LNCaP clone FGC (cell line): Measurements from ENCODE around the gene SUV39H1.
"Not testable (repeated sequence)": the region's sequence is repeated elsewhere in the genome, so short reads cannot be mapped to it uniquely, and the experiment has no call there.

Source experiments
- DNase-seq: peaks from one replicate; pipeline ENCODE4 v3.0.0-alpha.2; 2011; ENCODE audit warnings: low read depth
- H3K4me3 ChIP-seq: 2 replicates; pipeline ENCODE4 v1.5.1; 2011; ENCODE audit warnings: mild to moderate bottlenecking, low read depth, low read length, control low read depth
- TF ChIP-seq, protein P1 (sequence below): IDR thresholded peaks from 2 replicates; pipeline ENCODE4 v1.5.1; 2012; ENCODE audit warnings: mild to moderate bottlenecking; ENCODE audit not compliant: control insufficient read depth, insufficient read depth; ENCODE audit errors: extremely low read depth

Gene SUV39H1

GRCh38 chrX:48665991-48666390 lies 30.5 kb upstream of the SUV39H1 start:
- TF ChIP-seq, protein P1, sequence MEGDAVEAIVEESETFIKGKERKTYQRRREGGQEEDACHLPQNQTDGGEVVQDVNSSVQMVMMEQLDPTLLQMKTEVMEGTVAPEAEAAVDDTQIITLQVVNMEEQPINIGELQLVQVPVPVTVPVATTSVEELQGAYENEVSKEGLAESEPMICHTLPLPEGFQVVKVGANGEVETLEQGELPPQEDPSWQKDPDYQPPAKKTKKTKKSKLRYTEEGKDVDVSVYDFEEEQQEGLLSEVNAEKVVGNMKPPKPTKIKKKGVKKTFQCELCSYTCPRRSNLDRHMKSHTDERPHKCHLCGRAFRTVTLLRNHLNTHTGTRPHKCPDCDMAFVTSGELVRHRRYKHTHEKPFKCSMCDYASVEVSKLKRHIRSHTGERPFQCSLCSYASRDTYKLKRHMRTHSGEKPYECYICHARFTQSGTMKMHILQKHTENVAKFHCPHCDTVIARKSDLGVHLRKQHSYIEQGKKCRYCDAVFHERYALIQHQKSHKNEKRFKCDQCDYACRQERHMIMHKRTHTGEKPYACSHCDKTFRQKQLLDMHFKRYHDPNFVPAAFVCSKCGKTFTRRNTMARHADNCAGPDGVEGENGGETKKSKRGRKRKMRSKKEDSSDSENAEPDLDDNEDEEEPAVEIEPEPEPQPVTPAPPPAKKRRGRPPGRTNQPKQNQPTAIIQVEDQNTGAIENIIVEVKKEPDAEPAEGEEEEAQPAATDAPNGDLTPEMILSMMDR: no peak
- DNase-seq: no peak

DNA sequence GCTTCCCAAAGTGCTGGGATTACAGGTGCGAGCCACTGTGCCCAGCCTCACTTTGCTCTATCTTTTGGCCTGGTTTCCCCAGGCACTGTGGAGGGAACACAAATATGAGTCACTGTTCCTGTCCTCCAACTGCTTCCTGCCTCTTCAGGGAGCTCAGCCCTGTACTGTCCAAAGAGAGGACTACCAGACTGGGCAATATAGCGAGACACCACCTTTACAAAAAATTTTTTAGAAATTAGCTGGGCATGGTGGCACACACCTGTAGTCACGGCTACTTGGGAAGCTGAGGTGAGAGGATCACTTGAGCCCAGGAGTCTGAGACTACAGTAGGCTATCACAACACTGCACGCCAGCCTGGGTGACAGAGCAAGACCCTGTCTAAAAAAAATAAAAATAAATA lies 29.9 kb upstream of the SUV39H1 start:
- H3K4me3 ChIP-seq: no peak overlapping the region
- no peak for DNase-seq
- TF ChIP-seq, protein P1: no peak

More at GRCh38 chrX:48665991-48666390, 30.5 kb upstream of the SUV39H1 start:
- H3K4me3 ChIP-seq: no peak overlapping the region

- no peak overlapping the region for H3K4me3 ChIP-seq
- TF ChIP-seq, protein P1: no peak
- no peak for DNase-seq
These were observed 29.0 kb upstream of the SUV39H1 start for GRCh38 chrX:48667509-48667908.

GRCh38 chrX:48668187-48668586 lies 28.3 kb upstream of the SUV39H1 start:
- H3K4me3 ChIP-seq, DNase-seq: not testable (repeated sequence)

DNA sequence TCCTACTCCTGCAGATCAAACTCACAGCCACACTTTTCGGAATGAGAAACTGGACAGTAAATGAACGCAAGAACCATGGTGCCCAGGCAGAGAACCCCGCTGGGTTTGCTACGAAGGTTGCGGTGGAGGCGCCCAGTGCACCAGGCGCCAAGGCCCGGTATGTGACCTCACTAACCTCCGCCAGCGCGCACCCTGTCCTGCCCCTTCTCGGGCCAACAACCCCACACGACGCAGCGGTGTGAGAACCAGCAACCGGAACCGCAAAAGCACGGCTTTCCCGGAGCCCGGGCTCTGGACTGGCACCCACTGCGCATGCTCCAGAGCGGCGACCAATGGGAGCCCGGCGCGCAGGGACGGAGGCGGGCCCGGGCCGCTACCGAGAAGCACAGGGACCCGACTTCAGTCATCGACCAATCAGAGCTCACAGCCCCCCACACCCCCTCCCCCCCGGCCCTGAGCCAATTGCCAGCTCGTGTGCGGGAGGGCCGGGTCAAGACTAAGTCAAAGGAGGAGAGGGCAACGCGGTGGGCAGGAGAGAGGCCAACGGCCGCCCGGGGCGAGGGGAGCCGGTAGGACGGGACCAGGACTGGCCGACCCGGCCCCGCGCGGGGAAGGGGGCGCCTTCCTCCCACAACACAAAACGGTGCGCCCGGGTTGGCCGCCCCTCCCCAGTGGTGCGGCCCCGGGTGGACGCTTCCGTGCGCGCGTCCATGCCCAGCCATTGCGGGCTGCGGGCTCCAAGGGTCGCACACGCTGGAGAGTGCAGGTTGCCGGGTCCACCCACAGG lies 20.2 kb upstream of the SUV39H1 start:
- H3K4me3 ChIP-seq: peak overlapping the region; percentile 71
- TF ChIP-seq, protein P1: no peak
- peak; percentile 58 for DNase-seq

GRCh38 chrX:48676893-48677270 lies 19.7 kb upstream of the SUV39H1 start:
- H3K4me3 ChIP-seq: peak overlapping the region; percentile 71
- DNase-seq: no peak
- TF ChIP-seq, protein P1: no peak

- DNase-seq: no peak
- TF ChIP-seq, protein P1: no peak
- H3K4me3 ChIP-seq: peak overlapping the region; percentile 71
These were observed 19.0 kb upstream of the SUV39H1 start for GRCh38 chrX:48677516-48677915.

GRCh38 chrX:48680467-48680866 lies 16.1 kb upstream of the SUV39H1 start:
- not testable (repeated sequence) for H3K4me3 ChIP-seq, DNase-seq

DNA sequence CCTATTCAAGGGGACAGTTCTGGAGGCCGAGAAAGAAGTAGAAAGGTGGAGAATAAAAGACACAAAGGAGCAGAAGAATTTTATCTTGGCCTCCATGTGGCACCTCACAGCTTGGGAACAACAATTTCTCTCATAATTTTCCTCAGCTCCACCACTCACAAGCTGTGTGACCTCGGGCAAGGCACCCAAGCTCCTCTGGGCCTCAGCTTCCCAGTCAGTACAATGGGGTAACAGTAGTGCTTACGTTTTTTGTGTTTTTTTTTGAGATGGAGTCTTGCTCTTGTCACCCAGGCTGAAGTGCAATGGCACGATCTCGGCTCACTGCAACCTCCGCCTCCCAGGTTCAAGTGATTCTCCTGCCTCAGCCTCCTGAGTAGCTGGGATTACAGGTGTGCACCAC lies 15.6 kb upstream of the SUV39H1 start:
- not testable (repeated sequence) for DNase-seq, H3K4me3 ChIP-seq
